Measurements from ENCODE around the gene P2RY2. TPM values are rescaled to one million over a fixed set of nuclear protein-coding genes. Genes with fewer than 3 reads are reported as not detected.

P2RY2 gene
- total RNA-seq, 1 experiment from 2014 or later, result 1.2 TPM

DNA sequence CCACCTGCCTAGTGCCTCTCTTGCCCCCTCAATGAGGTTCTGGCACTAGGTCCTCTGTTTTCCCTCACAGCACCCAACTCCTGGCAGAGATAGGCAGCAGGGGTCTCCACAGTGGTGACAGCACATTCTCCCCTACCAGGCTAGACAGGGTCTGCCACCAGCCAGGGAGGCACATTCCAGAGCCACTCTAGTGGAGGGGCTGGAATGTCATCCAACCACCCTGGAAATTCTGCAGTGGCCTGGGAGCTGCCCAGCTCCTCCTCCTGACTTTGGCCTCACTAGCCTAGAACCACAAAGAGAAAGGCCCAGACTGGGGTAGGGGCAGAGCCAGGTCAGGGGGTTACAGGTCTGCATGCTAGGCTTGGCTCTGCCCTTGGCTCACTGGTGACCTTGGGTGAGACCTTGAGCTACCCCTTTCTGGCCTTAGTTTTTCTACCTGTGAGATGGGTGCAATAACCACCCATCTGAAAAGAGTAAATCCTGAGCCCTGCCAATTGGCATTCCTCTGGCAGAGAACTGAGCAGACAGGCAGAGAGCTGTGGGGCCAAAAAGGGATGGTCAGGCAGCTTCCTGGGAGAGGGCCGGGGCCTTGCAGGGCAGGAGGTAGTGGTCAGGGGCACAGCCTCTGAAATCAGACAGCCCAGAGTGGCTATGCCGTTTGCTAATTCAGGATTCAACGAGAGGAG is 7.1 kb downstream of the P2RY2 start:
- ATAC-seq, result no peak; the same call in 1 of the 2 replicates
- Mint-ChIP-seq H3K27me3 (ENCODE audit: low read depth) (peaks cover 20% of the 10 kb centered on the region), H3K9me3 (no peaks in the 10 kb centered on the region), H3K27ac (no peak overlapping the region), H3K36me3 (no peaks in the 10 kb centered on the region), H3K4me1 (peaks cover 25% of the 10 kb centered on the region), H3K4me3 (no peak overlapping the region)
- DNase-seq (ENCODE audit: low spot score), result no peak
- ChIA-PET POLR2A (interaction anchor here (0.6 kb wide), 1 partner anchor 502 kb away, joined by 4 read pairs; no protein-coding TSS in a partner anchor), CTCF (interaction anchor here (0.7 to 2.2 kb wide), 3 partner anchors 11 to 43 kb away, joined by 3 to 11 read pairs (median 3); no protein-coding TSS in a partner anchor)
- TF ChIP-seq E2F1 (CRISPR knock-in tag; IDR thresholded peaks at IDR 0.05), result no peak
- no peak for TF ChIP-seq GTF2I (CRISPR knock-in tag; conservative IDR thresholded peaks at IDR 0.05)
- TF ChIP-seq, protein P1, sequence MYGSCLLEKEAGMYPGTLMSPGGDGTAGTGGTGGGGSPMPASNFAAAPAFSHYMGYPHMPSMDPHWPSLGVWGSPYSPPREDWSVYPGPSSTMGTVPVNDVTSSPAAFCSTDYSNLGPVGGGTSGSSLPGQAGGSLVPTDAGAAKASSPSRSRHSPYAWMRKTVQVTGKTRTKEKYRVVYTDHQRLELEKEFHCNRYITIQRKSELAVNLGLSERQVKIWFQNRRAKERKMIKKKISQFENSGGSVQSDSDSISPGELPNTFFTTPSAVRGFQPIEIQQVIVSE (CRISPR knock-in tag; IDR thresholded peaks at IDR 0.05; ENCODE audit: borderline replicate concordance), result no peak
- TF ChIP-seq ZNF281 (CRISPR knock-in tag; IDR thresholded peaks at IDR 0.05), result no peak
- TF ChIP-seq ZNF232 (CRISPR knock-in tag; IDR thresholded peaks at IDR 0.05), result no peak
- TF ChIP-seq FOXJ3 (CRISPR knock-in tag; IDR thresholded peaks at IDR 0.05; ENCODE audit: borderline replicate concordance), result no peak
- TF ChIP-seq, protein P2, sequence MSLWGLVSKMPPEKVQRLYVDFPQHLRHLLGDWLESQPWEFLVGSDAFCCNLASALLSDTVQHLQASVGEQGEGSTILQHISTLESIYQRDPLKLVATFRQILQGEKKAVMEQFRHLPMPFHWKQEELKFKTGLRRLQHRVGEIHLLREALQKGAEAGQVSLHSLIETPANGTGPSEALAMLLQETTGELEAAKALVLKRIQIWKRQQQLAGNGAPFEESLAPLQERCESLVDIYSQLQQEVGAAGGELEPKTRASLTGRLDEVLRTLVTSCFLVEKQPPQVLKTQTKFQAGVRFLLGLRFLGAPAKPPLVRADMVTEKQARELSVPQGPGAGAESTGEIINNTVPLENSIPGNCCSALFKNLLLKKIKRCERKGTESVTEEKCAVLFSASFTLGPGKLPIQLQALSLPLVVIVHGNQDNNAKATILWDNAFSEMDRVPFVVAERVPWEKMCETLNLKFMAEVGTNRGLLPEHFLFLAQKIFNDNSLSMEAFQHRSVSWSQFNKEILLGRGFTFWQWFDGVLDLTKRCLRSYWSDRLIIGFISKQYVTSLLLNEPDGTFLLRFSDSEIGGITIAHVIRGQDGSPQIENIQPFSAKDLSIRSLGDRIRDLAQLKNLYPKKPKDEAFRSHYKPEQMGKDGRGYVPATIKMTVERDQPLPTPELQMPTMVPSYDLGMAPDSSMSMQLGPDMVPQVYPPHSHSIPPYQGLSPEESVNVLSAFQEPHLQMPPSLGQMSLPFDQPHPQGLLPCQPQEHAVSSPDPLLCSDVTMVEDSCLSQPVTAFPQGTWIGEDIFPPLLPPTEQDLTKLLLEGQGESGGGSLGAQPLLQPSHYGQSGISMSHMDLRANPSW (CRISPR knock-in tag; conservative IDR thresholded peaks at IDR 0.05; ENCODE audit: low read depth), result no peak
- no peak for TF ChIP-seq ZNF219 (CRISPR knock-in tag; IDR thresholded peaks at IDR 0.05; ENCODE audit: borderline replicate concordance)
- no peak for TF ChIP-seq ATF6 (CRISPR knock-in tag; IDR thresholded peaks at IDR 0.05)
- no peak for TF ChIP-seq ELF4 (CRISPR knock-in tag; IDR thresholded peaks at IDR 0.05; ENCODE audit: low read depth)
- TF ChIP-seq OVOL2 (CRISPR knock-in tag; IDR thresholded peaks at IDR 0.05; ENCODE audit: borderline replicate concordance), result no peak
- TF ChIP-seq SP1 (CRISPR knock-in tag; conservative IDR thresholded peaks at IDR 0.05), result no peak
- TF ChIP-seq NFATC4 (CRISPR knock-in tag; IDR thresholded peaks at IDR 0.05), result no peak
- no peak for TF ChIP-seq TCF7 (CRISPR knock-in tag; IDR thresholded peaks at IDR 0.05; ENCODE audit: low read depth)
- TF ChIP-seq MAX (CRISPR knock-in tag; IDR thresholded peaks at IDR 0.05), result no peak
- TF ChIP-seq CREM (CRISPR knock-in tag; IDR thresholded peaks at IDR 0.05), result no peak
- no peak for TF ChIP-seq MXD4 (CRISPR knock-in tag; IDR thresholded peaks at IDR 0.05; ENCODE audit: borderline replicate concordance)
- no peak for TF ChIP-seq NFYB (CRISPR knock-in tag; conservative IDR thresholded peaks at IDR 0.05; ENCODE audit: low read depth)

All from WTC11 (cell line).